Aorta (tissue), 5 donors: ENCODE data around the gene KCNH4. TPM values are rescaled to one million over a fixed set of nuclear protein-coding genes. Genes with fewer than 3 reads are reported as not detected.
"Not testable (repeated sequence)": the region's sequence is repeated elsewhere in the genome, so short reads cannot be mapped to it uniquely, and the experiment has no call there.

ENCODE experiments used
- ATAC-seq: fragments of 200-7000 bp; cut with Tn5 transposase; one replicate; pipeline ENCODE4 v1.9.1; 2022; ENCODE audit warnings: moderate library complexity; ENCODE audit not compliant: low FRiP score
- DNase-seq, 2 donors: peaks; one replicate each; pipeline ENCODE4 v3.0.0-alpha.2; 2020
- H3K27ac ChIP-seq, 2 donors: one replicate each; pipeline ENCODE4 v1.5.1; 2013; ENCODE audit warnings: low read length in 2 of 2, mild to moderate bottlenecking in 2 of 2, moderate library complexity in 2 of 2, control low read depth in 1 of 2, inconsistent platforms in 1 of 2, low read depth in 1 of 2
- H3K27me3 ChIP-seq, 2 donors: one replicate each; pipeline ENCODE4 v1.6.1; 2013; ENCODE audit warnings: control low read depth in 1 of 2, low read length in 1 of 2, mild to moderate bottlenecking in 1 of 2, moderate library complexity in 1 of 2; ENCODE audit not compliant: insufficient read depth in 2 of 2, control insufficient read depth in 1 of 2
- H3K36me3 ChIP-seq, 2 donors: one replicate each; pipeline ENCODE4 v1.6.1; 2013; ENCODE audit warnings: control low read depth in 1 of 2, low read length in 1 of 2, mild to moderate bottlenecking in 1 of 2; ENCODE audit not compliant: insufficient read depth in 2 of 2, control insufficient read depth in 1 of 2
- H3K4me1 ChIP-seq, 2 donors: one replicate each; pipeline ENCODE4 v1.6.1; 2013; ENCODE audit warnings: low read length in 2 of 2, control low read depth in 1 of 2, mild to moderate bottlenecking in 1 of 2, moderate library complexity in 1 of 2; ENCODE audit not compliant: insufficient read depth in 2 of 2, control insufficient read depth in 1 of 2
- H3K4me3 ChIP-seq, 2 donors: one replicate each; pipeline ENCODE4 v1.5.1; 2013; ENCODE audit warnings: low read length in 2 of 2, control low read depth in 1 of 2, mild to moderate bottlenecking in 1 of 2
- H3K9me3 ChIP-seq: one replicate; pipeline ENCODE4 v1.6.1; 2013; ENCODE audit warnings: mild to moderate bottlenecking, low read length; ENCODE audit not compliant: control insufficient read depth
- WGBS, 2 donors: extraction: QIAGEN DNeasy Blood & Tissue Kit; methylation state at CpG; one replicate each; pipeline ENCODE4 v1.1.7; 2013; 5-methylcytosine and 5-hydroxymethylcytosine counted together
- intact Hi-C, 2 donors: fragments of 100-400 bp; cut with DNase I; formaldehyde crosslinking; loops; one replicate each; pipeline versions ENCODE4 v1.14.2 to v1.15.0; 2022
- polyA plus RNA-seq, 2 donors: library from polyadenylated mRNA; stranded (reverse); fragments of 200-250 nt; gene quantifications; one replicate each; pipeline ENCODE4 v1.2.3, GENCODE V29; 2013
- total RNA-seq, 2 donors: library from RNA; stranded (reverse); fragmentation: NEBNext Ultra II Directional; extraction: Animal tissue kit (Norgen Biotek cat#: 25700); gene quantifications; one replicate each; pipeline ENCODE4 v1.2.1, GENCODE V29; 2021
- donor health status: healthy with polysubstance abuse.
- donor health status: Bipolar disorder and iron deficiency.
- donor health status: DM: no; HTN: no; CAD: no.
- donor health status: DM: no; HTN: no; CAD: no.
- donor health status: DM: yes; HTN: yes; CAD: no.

The KCNH4 gene
- total and polyA plus RNA-seq, 4 donors = 0.15 to 0.32 TPM; not detected in 2

GRCh38 chr17:42159796-42160530, 21.0 kb downstream of the KCNH4 start:
- Histone ChIP-seq H3K4me3 (no peak overlapping the region), H3K9me3 (no peaks in the 10 kb centered on the region), H3K36me3 (no peaks in the 10 kb centered on the region), H3K27ac (no peak overlapping the region), H3K4me1 (no peaks in the 10 kb centered on the region), H3K27me3 (no peaks in the 10 kb centered on the region)
- no peak for DNase-seq
- 72 to 73% methylated on average over 14 of the region's 14 CpGs for WGBS, 2 donors
- intact Hi-C loops = no loop called here
- no peak for ATAC-seq

- Histone ChIP-seq H3K36me3 (no peaks in the 10 kb centered on the region), H3K27ac (no peak overlapping the region), H3K27me3 (no peaks in the 10 kb centered on the region), H3K9me3 (no peaks in the 10 kb centered on the region), H3K4me3 (no peak overlapping the region), H3K4me1 (no peaks in the 10 kb centered on the region)
- ATAC-seq = no peak
- 29 to 33% methylated on average over 17 of the region's 17 CpGs for WGBS, 2 donors
- no peak for DNase-seq
- intact Hi-C loops = loop anchor here in 1 of 2 donors (2.0 kb wide), 1 partner anchor 189 kb away; the partner anchor contains the start of gene CNP
Measured at GRCh38 chr17:42155614-42156045, 25.3 kb downstream of the KCNH4 start.

- intact Hi-C loops = loop anchor here in 1 of 2 donors (2.0 kb wide), 1 partner anchor 187 kb away; the partner anchor contains the start of gene CNP
- no peak for DNase-seq
- ATAC-seq = no peak
- Histone ChIP-seq H3K4me3 (peak overlapping the region; percentile 75 to 89), H3K36me3 (no peaks in the 10 kb centered on the region), H3K9me3 (no peaks in the 10 kb centered on the region), H3K27me3 (no peaks in the 10 kb centered on the region), H3K27ac (peak overlapping the region in 1 of 2 donors; percentile 6), H3K4me1 (no peaks in the 10 kb centered on the region)
- WGBS, 2 donors = 5 to 6% methylated on average over 15 of the region's 15 CpGs
Measured at GRCh38 chr17:42153919-42154742, 26.8 kb downstream of the KCNH4 start.

- no peak overlapping the region for H3K27ac ChIP-seq
- H3K27me3 ChIP-seq = no peaks in the 10 kb centered on the region
- peaks cover 0 to 2% of the 10 kb centered on the region in 2 donors for H3K4me1 ChIP-seq
- ATAC-seq (no peak), DNase-seq (no peak)
- no peaks in the 10 kb centered on the region for H3K9me3 ChIP-seq
- no peak overlapping the region for H3K4me3 ChIP-seq
- H3K36me3 ChIP-seq = no peaks in the 10 kb centered on the region
- 89 to 91% methylated on average over 13 of the region's 13 CpGs for WGBS, 2 donors
- intact Hi-C loops = no loop called here
Measured at GRCh38 chr17:42146911-42147607, 33.9 kb downstream of the KCNH4 start.

GRCh38 chr17:42143138-42143537, 37.8 kb downstream of the KCNH4 start:
- WGBS, 2 donors = 68 to 74% methylated on average over 4 of the region's 4 CpGs
- H3K4me3 ChIP-seq = not testable (repeated sequence)

GRCh38 chr17:42142371-42142896, 38.5 kb downstream of the KCNH4 start:
- no peak overlapping the region for H3K4me3 ChIP-seq
- no peaks in the 10 kb centered on the region for H3K9me3 ChIP-seq
- WGBS, 2 donors = 17 to 21% methylated on average over 7 of the region's 7 CpGs
- intact Hi-C loops = no loop called here
- DNase-seq (no peak), ATAC-seq (peak; percentile 39)
- no peaks in the 10 kb centered on the region for H3K27me3 ChIP-seq
- no peak overlapping the region for H3K27ac ChIP-seq
- H3K36me3 ChIP-seq = no peaks in the 10 kb centered on the region
- H3K4me1 ChIP-seq = peaks cover 0 to 7% of the 10 kb centered on the region in 2 donors

More at GRCh38 chr17:42143138-42143537, 37.8 kb downstream of the KCNH4 start:
- ATAC-seq, intact Hi-C loops, H3K4me1 ChIP-seq, H3K27me3 ChIP-seq, H3K9me3 ChIP-seq, DNase-seq, H3K36me3 ChIP-seq: not testable (repeated sequence)
- peak overlapping the region in 1 of 2 donors; percentile 39 for H3K27ac ChIP-seq

GRCh38 chr17:42141382-42141781, 39.6 kb downstream of the KCNH4 start:
- ATAC-seq = no peak
- no peak overlapping the region for H3K27ac ChIP-seq
- H3K4me1 ChIP-seq = peaks cover 0 to 7% of the 10 kb centered on the region in 2 donors

GRCh38 chr17:42140690-42141089, 40.3 kb downstream of the KCNH4 start:
- DNase-seq, H3K4me3 ChIP-seq, H3K27me3 ChIP-seq, H3K4me1 ChIP-seq, H3K36me3 ChIP-seq, H3K9me3 ChIP-seq, H3K27ac ChIP-seq, ATAC-seq, intact Hi-C loops: not testable (repeated sequence)
- WGBS, 2 donors = 98 to 99% methylated on average over 7 of the region's 7 CpGs

More at GRCh38 chr17:42141382-42141781, 39.6 kb downstream of the KCNH4 start:
- no peak overlapping the region for H3K4me3 ChIP-seq
- no peak for DNase-seq
- H3K27me3 ChIP-seq = no peaks in the 10 kb centered on the region
- no peaks in the 10 kb centered on the region for H3K36me3 ChIP-seq
- H3K9me3 ChIP-seq = no peaks in the 10 kb centered on the region
- intact Hi-C loops = no loop called here
- 75 to 80% methylated on average over 8 of the region's 8 CpGs for WGBS, 2 donors
